H9 (cell line): ENCODE data around the gene LOXHD1. TPM values are rescaled to one million over a fixed set of nuclear protein-coding genes. Genes with fewer than 3 reads are reported as not detected.

Experiments used
- DNase-seq: peaks from one replicate; pipeline ENCODE4 v3.0.0-alpha.2; 2017
- H2AFZ ChIP-seq: one replicate; pipeline ENCODE4 v1.6.1; 2013; ENCODE audit warnings: mild to moderate bottlenecking, low read length, control low read depth, moderate library complexity
- H2AK5ac ChIP-seq: 2 replicates; pipeline ENCODE4 v1.6.1; 2013; ENCODE audit warnings: low read length, control low read depth, mixed read lengths; ENCODE audit not compliant: insufficient read length
- H2BK120ac ChIP-seq: one replicate; pipeline ENCODE4 v1.6.1; 2013; ENCODE audit warnings: low read depth, mild to moderate bottlenecking, low read length, control low read depth, inconsistent platforms; ENCODE audit not compliant: poor library complexity, severe bottlenecking
- H2BK12ac ChIP-seq: 2 replicates; pipeline ENCODE4 v1.6.1; 2013; ENCODE audit warnings: low read length, control low read depth, mixed read lengths, low read depth; ENCODE audit not compliant: insufficient read length
- H2BK15ac ChIP-seq: 2 replicates; pipeline ENCODE4 v1.6.1; 2013; ENCODE audit warnings: low read depth, low read length, control low read depth
- H2BK20ac ChIP-seq: one replicate; pipeline ENCODE4 v1.6.1; 2013; ENCODE audit warnings: low read depth, mild to moderate bottlenecking, low read length, control low read depth, inconsistent platforms; ENCODE audit not compliant: poor library complexity, severe bottlenecking
- H2BK5ac ChIP-seq: 2 replicates; pipeline ENCODE4 v1.6.1; 2013; ENCODE audit warnings: low read length, control low read depth, mixed read lengths; ENCODE audit not compliant: insufficient read length
- H3K14ac ChIP-seq: 2 replicates; pipeline ENCODE4 v1.6.1; 2013; ENCODE audit warnings: low read length, control low read depth; ENCODE audit not compliant: insufficient read depth
- H3K18ac ChIP-seq: 2 replicates; pipeline ENCODE4 v1.6.1; 2013; ENCODE audit warnings: low read depth, mild to moderate bottlenecking, mixed read lengths, low read length, control low read depth; ENCODE audit not compliant: insufficient read length
- H3K23ac ChIP-seq: 2 replicates; pipeline ENCODE4 v1.6.1; 2013; ENCODE audit warnings: low read length, control low read depth, mixed read lengths, low read depth; ENCODE audit not compliant: insufficient read length
- H3K23me2 ChIP-seq: 2 replicates; pipeline ENCODE4 v1.6.1; 2013; ENCODE audit warnings: low read depth, mild to moderate bottlenecking, mixed read lengths, low read length, control low read depth; ENCODE audit not compliant: insufficient read length, poor library complexity, severe bottlenecking
- H3K27ac ChIP-seq: 2 replicates; pipeline ENCODE4 v1.5.1; 2013; ENCODE audit warnings: low read length, control low read depth, mixed read lengths, low read depth; ENCODE audit not compliant: insufficient read length
- H3K27me3 ChIP-seq: 2 replicates; pipeline ENCODE4 v1.6.1; 2013; ENCODE audit warnings: low read length, control low read depth, inconsistent platforms; ENCODE audit not compliant: insufficient read depth
- H3K4ac ChIP-seq: 2 replicates; pipeline ENCODE4 v1.6.1; 2013; ENCODE audit warnings: low read depth, mild to moderate bottlenecking, control low read depth, inconsistent platforms, low read length, moderate library complexity
- H3K4me1 ChIP-seq: 2 replicates; pipeline ENCODE4 v1.6.1; 2013; ENCODE audit warnings: low read length, control low read depth, inconsistent platforms; ENCODE audit not compliant: insufficient read depth
- H3K4me2 ChIP-seq: 2 replicates; pipeline ENCODE4 v1.6.1; 2013; ENCODE audit warnings: low read length, control low read depth, mixed read lengths; ENCODE audit not compliant: insufficient read length, insufficient read depth
- H3K56ac ChIP-seq: 2 replicates; pipeline ENCODE4 v1.6.1; 2013; ENCODE audit warnings: low read depth, mild to moderate bottlenecking, mixed read lengths, low read length, control low read depth; ENCODE audit not compliant: insufficient read length
- H3K79me1 ChIP-seq: 2 replicates; pipeline ENCODE4 v1.6.1; 2013; ENCODE audit warnings: low read depth, mild to moderate bottlenecking, moderate library complexity, low read length, control low read depth, inconsistent platforms; ENCODE audit not compliant: insufficient read depth, poor library complexity, severe bottlenecking
- H3K79me2 ChIP-seq: 2 replicates; pipeline ENCODE4 v1.6.1; 2013; ENCODE audit warnings: low read length, control low read depth, inconsistent platforms; ENCODE audit not compliant: insufficient read depth
- H3K9ac ChIP-seq: 2 replicates; pipeline ENCODE4 v1.6.1; 2013; ENCODE audit warnings: low read length, control low read depth, mixed read lengths; ENCODE audit not compliant: insufficient read length; ENCODE audit errors: extremely low read depth
- H3K9me3 ChIP-seq: one replicate; pipeline ENCODE4 v1.6.1; 2013; ENCODE audit warnings: low read depth, low read length, inconsistent platforms; ENCODE audit not compliant: control insufficient read depth
- H3T11ph ChIP-seq: one replicate; pipeline ENCODE4 v1.6.1; 2013; ENCODE audit warnings: mild to moderate bottlenecking, low read length, control low read depth, inconsistent platforms
- H4K20me1 ChIP-seq: one replicate; pipeline ENCODE4 v1.6.1; 2013; ENCODE audit not compliant: control insufficient read depth, insufficient read length, insufficient read depth
- H4K5ac ChIP-seq: 2 replicates; pipeline ENCODE4 v1.6.1; 2013; ENCODE audit warnings: low read depth, mild to moderate bottlenecking, mixed read lengths, low read length, control low read depth; ENCODE audit not compliant: insufficient read length
- H4K8ac ChIP-seq: replicated peaks from 2 replicates; pipeline ENCODE4 v1.6.1; 2013; ENCODE audit warnings: low read length, control low read depth, mixed read lengths, low read depth; ENCODE audit not compliant: insufficient read length
- H4K91ac ChIP-seq: 2 replicates; pipeline ENCODE4 v1.6.1; 2013; ENCODE audit warnings: low read depth, mild to moderate bottlenecking, moderate library complexity, mixed read lengths, low read length, control low read depth; ENCODE audit not compliant: insufficient read length
- H3K27ac Mint-ChIP-seq, 3 experiments: 2 replicates in 2 of 3; 3 replicates in 1 of 3; pipeline ENCODE4 v1.8.0; 2020 to 2021; ENCODE audit warnings: mixed read lengths in 3 of 3, mild to moderate bottlenecking in 1 of 3, moderate library complexity in 1 of 3
- H3K27me3 Mint-ChIP-seq: 2 replicates; pipeline ENCODE4 v1.8.0; 2021; ENCODE audit warnings: low read depth, mild to moderate bottlenecking, moderate library complexity, mixed read lengths
- H3K36me3 Mint-ChIP-seq, 3 experiments: 2 replicates in 2 of 3; 3 replicates in 1 of 3; pipeline ENCODE4 v1.8.0; 2020 to 2021; ENCODE audit warnings: low read depth in 3 of 3, mixed read lengths in 3 of 3; ENCODE audit not compliant: insufficient read depth in 1 of 3
- H3K4me1 Mint-ChIP-seq, 2 experiments: 2 replicates each; pipeline ENCODE4 v1.8.0; 2020; ENCODE audit warnings: mixed read lengths in 2 of 2
- H3K4me3 Mint-ChIP-seq, 2 experiments: 2 replicates in 1 of 2; 3 replicates in 1 of 2; pipeline ENCODE4 v1.8.0; 2020 to 2021; ENCODE audit warnings: mild to moderate bottlenecking in 2 of 2, mixed read lengths in 2 of 2, moderate library complexity in 1 of 2
- H3K9me3 Mint-ChIP-seq, 2 experiments: 2 replicates in 1 of 2; 3 replicates in 1 of 2; pipeline ENCODE4 v1.8.0; 2020; ENCODE audit warnings: mild to moderate bottlenecking in 2 of 2, mixed read lengths in 2 of 2, moderate library complexity in 1 of 2
- WGBS: extraction: QIAGEN DNeasy Blood & Tissue Kit; methylation state at CpG from one replicate; pipeline ENCODE4 v1.1.7; 2013; ENCODE audit warnings: missing lambda C conversion rate, low lambda C conversion rate, mixed read lengths; ENCODE audit not compliant: insufficient read length; ENCODE audit errors: extremely low coverage; 5-methylcytosine and 5-hydroxymethylcytosine counted together
- total RNA-seq: library from RNA; stranded (reverse); gene quantifications from 2 replicates; pipeline ENCODE4 v1.2.1, GENCODE V29; 2021
- TF ChIP-seq, protein P1 (sequence below): fragments of 200-600 bp; sonication (generic); conservative IDR thresholded peaks from 3 replicates; pipeline ENCODE4 v1.8.0; 2021; ENCODE audit warnings: antibody characterized with exemption, mild to moderate bottlenecking

Gene LOXHD1
- total RNA-seq, 1 experiment from 2014 or later, result 0.07 TPM

- H2BK120ac ChIP-seq, result no peak overlapping the region
- TF ChIP-seq, protein P1, sequence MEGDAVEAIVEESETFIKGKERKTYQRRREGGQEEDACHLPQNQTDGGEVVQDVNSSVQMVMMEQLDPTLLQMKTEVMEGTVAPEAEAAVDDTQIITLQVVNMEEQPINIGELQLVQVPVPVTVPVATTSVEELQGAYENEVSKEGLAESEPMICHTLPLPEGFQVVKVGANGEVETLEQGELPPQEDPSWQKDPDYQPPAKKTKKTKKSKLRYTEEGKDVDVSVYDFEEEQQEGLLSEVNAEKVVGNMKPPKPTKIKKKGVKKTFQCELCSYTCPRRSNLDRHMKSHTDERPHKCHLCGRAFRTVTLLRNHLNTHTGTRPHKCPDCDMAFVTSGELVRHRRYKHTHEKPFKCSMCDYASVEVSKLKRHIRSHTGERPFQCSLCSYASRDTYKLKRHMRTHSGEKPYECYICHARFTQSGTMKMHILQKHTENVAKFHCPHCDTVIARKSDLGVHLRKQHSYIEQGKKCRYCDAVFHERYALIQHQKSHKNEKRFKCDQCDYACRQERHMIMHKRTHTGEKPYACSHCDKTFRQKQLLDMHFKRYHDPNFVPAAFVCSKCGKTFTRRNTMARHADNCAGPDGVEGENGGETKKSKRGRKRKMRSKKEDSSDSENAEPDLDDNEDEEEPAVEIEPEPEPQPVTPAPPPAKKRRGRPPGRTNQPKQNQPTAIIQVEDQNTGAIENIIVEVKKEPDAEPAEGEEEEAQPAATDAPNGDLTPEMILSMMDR, result no peak
- H4K5ac ChIP-seq, result no peak overlapping the region
- no peak overlapping the region for H3K9ac ChIP-seq
- Mint-ChIP-seq H3K4me1 (peaks cover 0 to 8% of the 10 kb centered on the region in 2 experiments; a peak in 2 of 4 replicates), H3K9me3 (no peaks in the 10 kb centered on the region), H3K27ac (no peak overlapping the region), H3K4me3 (no peak overlapping the region), H3K27me3 (peaks cover 4% of the 10 kb centered on the region), H3K36me3 (no peaks in the 10 kb centered on the region)
- H4K8ac ChIP-seq, result no peak overlapping the region
- no peaks in the 10 kb centered on the region for H4K20me1 ChIP-seq
- H3K4me2 ChIP-seq, result no peak overlapping the region
- no peaks in the 10 kb centered on the region for H3K27me3 ChIP-seq
- no peaks in the 10 kb centered on the region for H3K79me1 ChIP-seq
- H3K23me2 ChIP-seq, result no peaks in the 10 kb centered on the region
- H3K79me2 ChIP-seq, result no peaks in the 10 kb centered on the region
- no CpG with 5 or more reads among the region's 10 CpGs for WGBS
- no peak overlapping the region for H3K4ac ChIP-seq
- H2AFZ ChIP-seq, result no peak overlapping the region
- no peak overlapping the region for H2BK20ac ChIP-seq
- no peak overlapping the region for H2BK5ac ChIP-seq
- no peak overlapping the region for H3K23ac ChIP-seq
- H3K18ac ChIP-seq, result no peak overlapping the region
- H3K27ac ChIP-seq, result no peak overlapping the region
- no peak overlapping the region for H2BK15ac ChIP-seq
- no peaks in the 10 kb centered on the region for H3K9me3 ChIP-seq
- DNase-seq, result no peak
- H4K91ac ChIP-seq, result no peak overlapping the region
- no peak overlapping the region for H2AK5ac ChIP-seq
- no peaks in the 10 kb centered on the region for H3K4me1 ChIP-seq
- no peak overlapping the region for H2BK12ac ChIP-seq
- no peak overlapping the region; the same call in 1 of the 2 replicates for H3K14ac ChIP-seq
- no peak overlapping the region for H3T11ph ChIP-seq
- H3K56ac ChIP-seq, result no peak overlapping the region
These were observed 33.5 kb downstream of the LOXHD1 start for GRCh38 chr18:46623541-46623940.
